Measurements from ENCODE around the gene ADGRG1.
"Not testable (repeated sequence)": the region's sequence is repeated elsewhere in the genome, so short reads cannot be mapped to it uniquely, and the experiment has no call there.

ADGRG1 gene

DNA sequence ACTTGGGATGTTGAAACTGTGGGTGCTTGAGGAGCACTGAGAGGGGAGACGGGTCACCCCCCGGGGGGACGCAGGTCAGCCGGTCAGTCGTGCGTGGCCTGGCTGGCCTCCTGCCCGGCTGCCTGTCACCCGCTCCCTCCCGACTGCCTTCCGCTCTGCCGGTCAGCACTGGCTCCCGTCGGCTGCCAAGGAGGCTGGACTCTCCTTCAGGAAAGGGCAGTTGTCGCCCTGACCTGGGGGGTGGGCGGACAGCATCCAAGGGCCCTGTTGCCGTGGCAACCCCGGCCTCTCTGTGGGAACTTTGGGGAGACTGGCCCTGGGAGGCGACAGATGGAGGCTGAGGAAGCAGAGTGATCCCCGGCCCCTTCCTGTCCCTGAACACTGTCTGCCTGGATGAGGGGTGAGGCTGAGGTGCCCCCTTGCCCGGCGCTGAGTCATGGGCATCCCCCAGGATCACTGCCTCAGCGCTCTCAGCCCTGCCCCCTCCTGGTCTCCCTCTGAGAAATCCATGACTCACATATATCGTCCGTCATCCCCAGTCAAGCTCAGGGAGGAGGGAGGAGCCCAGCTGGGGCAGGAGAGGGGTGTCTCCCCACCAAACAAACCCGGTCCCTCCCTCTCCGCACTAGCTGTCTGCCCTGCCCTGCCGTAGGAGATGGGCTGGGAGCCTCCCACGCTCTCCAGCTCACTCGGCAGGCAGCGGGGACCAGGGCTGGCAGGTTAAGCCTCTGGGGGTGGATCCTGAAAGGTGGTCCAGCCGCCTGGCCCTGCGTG, at the start of gene ADGRG1:
ADGRG1 (plus strand) TSS at position 623 of the 774 bp plus-strand sequence. CDS start 21,658 bp downstream, outside the sequence.
- no peak for DNase-seq (ENCODE audit: low read depth)

DNA sequence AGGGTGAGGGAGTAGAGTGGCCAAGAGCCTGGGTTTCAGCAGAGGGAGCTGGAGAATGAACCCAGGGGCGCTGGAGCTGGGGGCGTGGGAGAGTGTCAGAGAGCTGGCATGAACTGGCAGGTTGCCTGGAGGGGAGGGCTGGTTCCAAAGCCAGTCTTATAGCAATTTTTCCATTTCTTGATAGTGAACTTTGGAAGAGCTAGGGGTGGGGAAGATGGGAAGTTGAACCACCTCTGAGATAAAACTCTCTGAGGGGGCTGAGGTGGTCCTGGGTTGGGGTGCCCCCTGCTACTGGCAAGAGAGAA, 49.1 kb upstream of the ADGRG1 start:
- DNase-seq (ENCODE audit: low read depth) = no peak

DNA sequence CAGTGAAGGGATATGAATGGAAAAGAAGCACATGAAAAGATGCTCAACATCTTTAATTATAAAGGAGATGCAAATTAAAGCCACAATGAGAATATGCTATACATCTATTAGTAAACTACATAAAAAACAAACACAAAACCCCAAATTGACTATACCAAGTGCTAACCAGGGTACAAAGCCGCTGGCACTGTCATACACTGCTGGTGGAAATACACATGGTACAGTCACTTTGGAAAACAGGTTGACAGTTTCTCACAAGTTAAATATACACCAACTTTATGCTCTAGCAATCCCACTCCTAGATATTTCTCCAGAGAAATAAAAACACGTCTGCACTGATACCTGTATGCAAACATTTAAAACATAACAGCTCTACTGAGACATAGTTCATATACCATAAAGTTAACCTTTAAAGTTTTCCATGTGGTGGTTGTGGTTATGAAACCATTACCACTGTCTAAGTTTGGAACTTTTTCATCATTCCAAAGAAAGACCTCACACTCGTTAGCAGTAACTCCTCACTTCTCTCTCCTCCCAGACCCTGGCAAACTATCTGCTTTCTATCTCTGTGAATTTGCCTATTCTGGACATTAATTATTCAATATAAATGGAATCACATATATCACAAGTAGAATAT, 43.3 kb upstream of the ADGRG1 start:
- no peak for DNase-seq (ENCODE audit: low read depth)

DNA sequence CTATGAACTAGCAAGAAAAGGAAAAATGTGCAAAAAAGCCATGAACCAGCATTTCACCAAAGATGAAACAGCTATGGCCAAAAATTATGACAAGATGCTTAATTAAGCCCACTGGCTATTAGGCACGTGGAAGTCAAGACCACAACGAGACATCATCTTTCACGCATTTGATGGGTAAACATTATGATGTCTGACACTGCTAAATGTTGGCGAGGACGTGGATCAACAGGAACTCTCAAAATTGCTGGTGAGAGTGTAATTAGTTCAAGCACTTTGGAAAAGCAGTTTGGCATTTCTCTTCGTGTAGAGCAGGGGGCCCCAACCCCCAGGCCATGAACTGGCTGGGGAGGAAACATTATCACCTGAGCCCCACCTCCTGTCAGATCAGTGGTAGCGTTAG, 39.6 kb upstream of the ADGRG1 start:
- DNase-seq (ENCODE audit: low read depth) = no peak

DNA sequence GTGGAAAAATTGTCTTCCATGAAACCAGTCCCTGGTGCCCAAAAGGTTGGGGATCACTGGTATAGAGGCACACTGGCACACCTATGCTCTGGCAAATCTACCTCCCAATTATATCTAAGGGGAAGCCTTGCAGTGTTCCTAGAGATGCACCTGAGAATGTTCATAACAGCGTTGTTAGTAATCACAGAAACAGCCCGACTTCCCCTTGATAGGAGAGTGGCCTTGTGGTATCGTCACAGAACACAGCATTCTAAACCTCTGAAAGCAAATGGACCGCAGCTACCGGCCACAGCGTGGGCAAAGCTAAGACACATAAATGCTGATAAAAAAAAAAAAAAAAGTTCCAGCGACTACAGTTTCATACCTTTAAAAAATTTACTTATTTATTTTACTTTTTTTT, 39.1 kb upstream of the ADGRG1 start:
- DNase-seq (ENCODE audit: low read depth) = no peak

DNA sequence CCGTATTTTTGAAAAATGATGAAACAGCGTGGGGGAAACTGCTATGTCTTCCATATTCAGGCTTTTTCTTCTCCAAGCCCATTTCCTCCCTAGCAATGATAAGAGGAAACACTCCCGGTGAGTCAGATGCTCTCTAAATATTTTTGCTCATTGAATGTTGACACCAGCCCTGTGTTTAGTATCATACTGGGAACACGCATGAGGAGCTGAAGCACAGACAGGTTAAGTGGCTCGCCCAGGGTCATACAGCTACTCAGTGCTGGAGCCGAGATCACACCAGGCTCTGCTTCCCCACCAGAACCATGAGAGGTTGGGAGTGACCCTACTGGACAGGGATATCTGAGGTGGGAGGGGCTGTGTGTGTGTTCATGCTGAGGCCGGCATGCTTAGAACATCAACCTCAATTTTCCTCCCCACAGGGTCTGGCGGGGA, 37.8 kb upstream of the ADGRG1 start:
- DNase-seq (ENCODE audit: low read depth) = no peak

DNA sequence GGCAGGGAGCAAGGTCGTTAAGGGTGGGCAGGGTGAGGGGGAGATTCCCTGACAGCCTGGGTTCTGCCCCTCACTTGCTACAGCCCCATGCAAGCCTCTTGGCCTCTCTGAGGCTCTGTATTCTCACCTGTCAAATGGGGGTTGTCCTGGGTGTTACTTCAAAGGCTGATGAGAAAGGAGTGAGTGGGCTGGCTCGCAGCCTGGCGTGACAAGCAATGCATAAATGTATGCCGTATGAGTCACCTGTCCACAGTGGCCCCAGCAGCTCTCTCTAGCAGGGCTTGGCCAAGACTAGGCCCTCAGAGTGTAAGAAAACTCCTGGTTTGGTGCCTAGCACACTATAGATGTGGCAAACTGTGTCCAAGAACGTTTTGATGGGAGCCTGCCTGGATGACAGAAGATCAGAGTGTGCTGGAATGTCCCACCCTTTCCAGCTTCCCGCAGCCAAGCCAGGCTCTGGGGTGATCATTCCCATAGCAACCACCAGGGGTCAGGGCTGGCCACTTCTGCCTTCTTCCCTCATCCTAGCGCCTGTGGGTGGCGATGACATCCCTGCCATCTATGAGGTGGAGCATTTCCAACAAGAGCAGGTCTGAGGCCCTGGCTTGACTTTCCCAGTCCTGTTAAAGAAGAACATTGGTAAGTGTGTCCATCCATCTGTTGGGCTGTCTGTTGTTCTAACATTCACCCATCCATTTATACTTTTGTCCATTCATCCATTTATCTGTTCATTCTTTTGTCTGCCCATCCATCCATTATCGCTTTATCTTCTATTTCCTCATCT, 37.2 kb upstream of the ADGRG1 start:
- peak; percentile 30 for DNase-seq (ENCODE audit: low read depth)

DNA sequence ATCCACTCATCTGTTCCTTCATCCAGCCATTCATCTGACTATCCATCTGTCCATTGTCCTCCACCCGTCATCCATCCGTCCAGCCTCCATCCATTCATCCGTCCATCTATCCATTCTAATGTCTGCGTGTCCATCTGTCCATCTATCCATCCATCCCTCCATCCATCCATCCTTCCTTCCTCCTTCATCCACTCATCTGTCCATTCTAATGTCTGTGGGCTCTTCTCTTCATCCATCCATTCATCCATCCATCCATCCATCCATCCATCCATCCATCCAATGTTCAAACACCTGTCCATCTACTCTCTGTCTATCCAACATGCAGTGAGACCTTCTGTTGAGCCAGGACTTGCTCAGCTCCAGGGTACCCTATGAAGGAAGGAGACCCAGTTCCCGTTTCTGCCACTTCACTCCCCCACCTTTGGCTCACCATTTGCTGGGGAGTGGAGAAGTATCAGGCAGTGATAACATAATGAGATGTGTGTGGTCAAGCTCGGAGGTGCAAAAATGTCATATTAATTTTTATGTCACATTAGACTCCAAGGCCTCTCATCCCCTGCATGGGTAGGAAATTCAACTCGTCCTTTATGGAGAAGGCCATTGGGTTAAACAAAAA, 36.5 kb upstream of the ADGRG1 start:
- no peak for DNase-seq (ENCODE audit: low read depth)

DNA sequence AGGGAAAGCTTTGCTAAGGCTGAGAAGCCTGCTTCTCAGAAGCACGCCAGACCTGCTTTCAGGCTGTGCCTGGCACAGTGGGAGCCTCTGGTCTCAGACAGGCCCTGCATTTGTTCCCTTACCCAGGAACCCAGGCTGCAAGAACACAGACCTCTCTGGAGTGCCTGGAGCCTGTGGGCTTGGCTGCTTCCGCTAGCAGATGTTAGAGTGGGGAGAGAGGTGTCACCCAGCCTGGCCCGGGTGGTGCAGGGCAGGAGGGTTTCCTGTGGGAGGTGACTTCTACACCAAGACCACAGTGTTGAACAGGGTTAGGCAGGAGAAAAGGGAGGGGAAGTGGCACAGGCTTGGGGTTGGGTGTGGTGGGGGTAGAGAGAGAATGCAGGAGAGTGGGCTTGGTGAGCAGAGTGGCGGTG, 35.8 kb upstream of the ADGRG1 start:
- peak; percentile 36 for DNase-seq (ENCODE audit: low read depth)

DNA sequence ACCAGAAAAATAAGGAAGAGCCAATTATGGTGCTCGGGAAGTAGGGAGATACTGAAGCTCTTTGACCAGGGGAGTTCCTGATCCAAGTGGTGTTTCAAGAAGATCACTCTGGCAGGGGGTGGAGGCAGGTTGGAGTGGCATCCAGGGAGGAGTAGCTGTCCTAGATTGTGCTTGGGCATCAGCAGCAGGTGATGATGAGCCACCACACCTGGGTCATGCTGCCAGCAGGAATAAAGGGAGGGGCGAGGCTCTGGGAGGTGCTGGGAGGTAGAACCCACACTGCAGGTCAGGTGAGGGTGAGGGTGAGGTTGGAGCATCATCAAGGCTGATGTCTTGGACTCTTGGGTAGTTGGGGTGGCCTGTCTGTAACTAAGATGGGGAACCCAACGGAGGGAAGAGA, 35.4 kb upstream of the ADGRG1 start:
- no peak for DNase-seq (ENCODE audit: low read depth)

DNA sequence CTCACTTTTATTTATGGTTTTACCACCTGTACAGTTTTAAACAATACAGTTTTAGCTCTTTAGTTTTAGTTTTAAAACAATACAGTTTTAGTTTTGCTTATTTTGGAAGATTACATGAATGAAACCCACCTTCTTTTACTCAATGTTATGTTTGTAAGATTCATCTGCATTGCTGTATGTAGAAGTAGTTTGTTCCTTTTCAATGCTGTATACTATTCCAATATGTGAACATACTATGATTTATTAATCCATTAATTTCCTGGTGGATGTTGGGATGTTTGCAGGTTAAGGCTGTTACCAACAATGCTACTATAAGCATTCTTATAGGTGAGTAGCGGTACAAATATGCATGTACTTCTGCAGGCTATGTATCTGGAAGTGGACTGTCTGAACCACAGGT, 34.4 kb upstream of the ADGRG1 start:
- DNase-seq (ENCODE audit: low read depth) = no peak

DNA sequence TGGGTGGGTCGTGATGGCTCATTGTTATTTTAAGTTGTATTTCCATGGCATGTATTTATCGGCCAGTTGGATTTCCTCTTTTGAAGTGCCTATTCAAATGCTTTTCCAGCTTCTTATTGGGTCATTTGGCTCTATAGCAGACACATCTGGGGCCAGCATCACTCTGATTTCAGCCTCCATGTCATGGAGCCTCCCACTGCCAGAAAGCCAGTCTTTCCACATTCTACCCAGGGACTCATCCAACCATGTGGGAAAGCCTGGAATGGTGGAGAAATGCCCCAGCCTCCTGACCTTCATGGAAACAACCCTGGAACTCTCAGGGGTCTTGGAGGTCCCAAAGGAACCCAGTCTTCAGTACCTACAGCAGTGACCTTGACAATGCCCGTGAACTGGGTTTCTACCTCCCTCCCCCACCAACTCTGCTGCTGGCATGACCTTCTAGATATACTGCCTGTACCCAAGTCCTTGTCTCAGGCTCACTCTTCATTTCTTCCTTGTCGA, 33.8 kb upstream of the ADGRG1 start:
- no peak for DNase-seq (ENCODE audit: low read depth)

DNA sequence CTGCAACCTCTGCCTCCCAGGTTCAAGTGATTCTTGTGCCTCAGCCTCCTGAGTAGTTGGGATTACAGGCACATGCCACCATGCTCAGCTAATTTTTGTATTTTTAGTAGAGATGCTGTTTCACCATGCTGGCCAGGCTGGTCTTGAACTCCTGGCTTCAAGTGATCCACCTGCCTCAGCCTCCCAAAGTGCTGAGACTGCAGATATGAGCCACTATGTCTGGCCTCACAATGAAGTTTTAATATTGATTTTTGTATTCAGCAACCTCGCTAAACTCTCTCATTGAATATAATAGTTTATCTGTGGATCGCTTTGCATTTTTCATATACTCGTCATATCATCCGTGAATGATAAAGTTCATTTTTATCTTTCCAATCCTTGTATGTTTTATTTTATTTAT, 32.2 kb upstream of the ADGRG1 start:
- not testable (repeated sequence) for DNase-seq (ENCODE audit: low read depth)

DNA sequence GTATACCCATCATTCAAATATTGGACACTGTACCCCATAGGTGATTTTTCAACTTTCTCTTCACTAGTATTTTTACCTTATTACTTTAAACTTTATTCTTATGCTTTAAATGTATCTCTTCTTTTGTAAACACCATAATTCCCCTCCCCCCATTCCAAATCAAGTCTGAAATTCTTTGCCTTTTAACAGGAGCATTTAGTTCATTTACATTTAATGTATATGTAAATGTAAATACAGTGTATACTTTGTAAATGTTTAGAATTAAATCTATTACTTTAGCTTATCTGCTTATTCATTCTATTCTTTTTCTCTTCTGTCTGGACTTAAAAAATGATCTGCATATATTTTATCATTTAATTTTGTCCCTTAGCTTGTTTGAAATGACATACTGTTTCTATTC, 30.0 kb upstream of the ADGRG1 start:
- DNase-seq (ENCODE audit: low read depth) = no peak

DNA sequence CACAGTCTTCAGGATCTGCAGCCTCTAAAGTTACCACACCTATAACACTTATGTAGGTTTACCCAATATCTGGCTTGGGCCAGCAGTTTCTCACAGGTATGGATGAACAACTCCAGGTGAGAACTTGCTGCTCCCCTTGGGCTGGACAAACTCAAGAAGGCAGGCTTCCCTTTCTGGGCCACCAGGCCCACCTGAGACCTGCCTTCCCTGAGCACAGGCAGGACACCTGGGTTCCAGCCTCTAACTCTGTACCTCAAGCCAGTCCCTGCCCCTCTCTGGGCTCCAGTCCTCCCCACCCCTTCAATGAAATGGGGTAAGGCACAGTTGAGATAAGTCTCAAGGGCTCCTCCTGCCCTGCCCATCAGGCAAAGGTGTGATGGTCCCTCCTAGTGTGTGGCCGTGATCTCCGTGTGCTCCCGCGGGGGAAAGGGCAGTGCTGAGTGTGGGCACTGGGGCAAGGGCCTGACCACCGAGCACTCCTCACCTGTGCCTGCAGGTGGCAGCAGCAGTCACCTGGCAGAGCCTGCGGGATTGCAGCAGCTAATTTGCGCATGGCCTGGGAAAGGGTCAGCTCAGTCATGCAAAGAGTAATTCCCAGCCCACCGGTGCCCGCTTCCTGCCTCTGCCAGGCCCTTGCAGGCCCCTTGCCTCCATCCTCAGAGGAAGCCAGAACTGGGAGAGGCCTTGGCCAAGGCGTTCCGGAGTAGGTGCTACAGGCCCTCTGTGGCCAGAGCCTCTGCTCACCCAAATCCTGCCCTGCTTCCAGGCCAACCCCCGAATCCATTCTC, 28.2 kb upstream of the ADGRG1 start:
- DNase-seq (ENCODE audit: low read depth) = no peak

DNA sequence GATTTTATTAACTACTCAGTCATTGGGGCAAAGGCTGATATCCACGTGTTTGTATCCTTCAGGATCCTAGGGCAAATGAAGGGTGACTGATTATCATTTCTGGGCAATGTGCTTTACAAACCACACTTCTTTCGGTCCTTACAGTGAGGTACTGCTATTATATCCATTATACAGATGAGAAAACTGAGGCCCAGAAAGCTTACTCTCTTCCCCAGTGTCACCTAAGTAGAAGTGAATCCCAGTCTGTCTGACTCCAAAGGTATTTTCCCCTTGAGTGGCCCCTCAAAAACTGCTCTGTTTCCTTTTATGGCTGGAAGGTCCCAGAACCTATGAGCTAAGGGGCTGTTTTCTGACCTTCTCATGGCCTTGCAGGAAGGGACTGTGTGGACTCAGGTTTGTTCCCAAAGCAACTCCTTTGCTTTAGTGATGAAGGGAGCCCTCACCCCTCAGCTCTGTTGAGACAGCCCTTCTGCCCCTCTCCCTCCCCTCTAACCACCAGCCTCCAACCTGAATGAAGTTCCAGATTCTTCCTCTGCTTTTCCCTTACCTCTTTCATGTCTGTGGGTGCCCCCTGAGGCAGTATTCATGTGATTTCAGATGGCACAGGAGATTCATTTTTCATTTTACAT, 27.4 kb upstream of the ADGRG1 start:
- no peak for DNase-seq (ENCODE audit: low read depth)

DNA sequence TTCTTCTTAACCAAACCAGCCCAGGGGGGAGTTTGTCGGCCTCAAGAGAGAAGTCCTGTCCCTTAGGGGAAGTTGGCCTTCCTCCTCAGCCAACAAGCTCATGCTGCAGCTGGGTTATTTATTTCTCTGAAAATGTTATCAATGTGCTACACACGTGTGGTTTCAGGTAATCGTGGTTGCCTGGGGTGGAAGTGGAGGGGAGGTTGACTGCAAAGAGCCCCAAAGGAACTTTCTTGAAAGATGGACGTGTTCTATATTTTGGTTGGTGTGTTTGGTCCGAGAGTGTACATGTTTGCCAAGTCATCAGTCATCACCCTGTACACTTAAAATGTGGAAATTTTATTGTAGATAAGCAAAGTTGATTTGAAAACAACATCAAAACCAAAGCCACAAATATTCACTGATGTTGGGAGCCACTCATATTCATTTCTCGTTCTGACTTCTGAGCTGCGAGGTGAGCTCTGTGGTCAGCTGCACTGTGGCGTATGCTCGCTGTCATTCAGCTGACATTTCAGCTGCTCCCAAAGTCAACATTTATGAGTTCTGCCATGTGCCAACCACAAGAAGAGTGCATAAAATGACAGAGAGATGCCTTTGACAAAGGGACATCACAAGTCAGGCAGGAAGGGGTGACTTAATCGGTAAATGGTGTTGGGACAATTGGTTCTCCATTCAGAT, 26.5 kb upstream of the ADGRG1 start:
- DNase-seq (ENCODE audit: low read depth) = peak; percentile 30

DNA sequence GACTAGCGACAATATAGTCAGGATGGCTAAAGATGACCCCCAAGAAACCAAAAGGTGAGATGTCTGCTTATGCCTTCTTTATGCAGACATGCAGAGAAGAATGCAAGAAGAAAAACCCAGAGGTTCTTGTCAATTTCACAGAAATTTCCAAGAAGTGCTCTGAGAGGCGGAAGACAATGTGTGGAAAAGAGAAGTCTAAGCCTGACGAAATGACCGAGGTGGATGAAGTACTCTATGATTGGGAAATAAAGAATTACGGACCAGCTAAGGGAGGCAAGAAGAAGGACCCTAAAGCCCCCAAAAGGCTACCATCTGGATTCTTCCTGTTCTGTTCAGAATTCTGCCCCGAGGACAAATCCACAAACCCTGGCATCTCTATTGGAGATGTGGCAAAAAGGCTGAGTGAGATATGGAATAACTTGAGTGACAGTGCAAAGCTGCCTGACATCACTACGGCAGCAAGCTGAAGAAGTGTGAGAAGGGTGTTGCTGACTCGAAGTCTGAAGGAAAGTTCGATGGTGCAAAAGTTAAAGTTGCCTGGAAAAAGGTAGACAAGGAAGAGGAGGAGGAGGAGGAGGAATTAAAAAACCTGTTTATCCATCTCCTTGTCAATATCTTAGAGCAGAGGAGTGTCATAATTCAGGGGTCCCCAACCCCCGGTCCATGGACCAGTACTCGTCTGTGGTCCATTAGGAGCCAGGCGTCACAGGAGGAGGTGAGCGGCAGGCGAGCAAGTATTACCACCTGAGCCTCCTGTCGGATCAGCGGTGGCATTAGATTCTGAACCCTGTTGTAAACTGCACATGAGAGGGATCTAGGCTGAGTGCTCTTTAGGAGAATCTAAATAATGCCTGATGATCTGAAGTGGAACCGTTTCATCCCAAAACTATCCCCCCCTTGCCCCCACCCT, 25.1 kb upstream of the ADGRG1 start:
- no peak for DNase-seq (ENCODE audit: low read depth)

DNA sequence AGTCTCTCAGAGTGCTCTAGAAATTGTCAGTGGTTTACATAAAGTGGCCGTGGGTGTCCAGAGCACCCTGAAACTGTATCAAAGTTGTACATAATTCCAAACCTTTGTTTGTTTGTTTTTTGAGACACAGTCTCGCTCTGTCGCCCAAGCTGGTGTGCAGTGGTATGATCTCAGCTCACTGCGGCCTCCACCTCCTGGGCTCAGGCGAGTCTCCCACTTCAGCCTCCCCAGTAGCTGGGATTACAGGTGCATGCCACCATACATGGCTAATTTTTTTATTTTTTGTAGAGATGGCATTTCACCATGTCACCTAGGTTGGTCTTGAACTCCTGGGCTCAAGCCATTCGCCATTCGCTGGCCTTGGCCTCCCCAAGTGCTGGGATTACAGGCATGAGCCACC, 24.3 kb upstream of the ADGRG1 start:
- no peak for DNase-seq (ENCODE audit: low read depth)

Data from T-helper 22 cell (primary cell).